ENCODE measurements around the gene MAN2B1.

GRCh38 chr19:12703046-12703445 lies 36.5 kb upstream of the MAN2B1 start:
- TF ChIP-seq CTCF (IDR thresholded peaks at IDR 0.05; ENCODE audit: insufficient read depth, low read depth, low read length), result no peak
- TF ChIP-seq EZH2 (IDR thresholded peaks at IDR 0.05; ENCODE audit: insufficient read depth, low read length), result no peak
